Stomach (tissue), 4 donors: ENCODE results near the gene E2F7.

ENCODE experiments used
- CTCF ChIP-seq, 7 experiments: fragments of 450-650 bp in 4 of 7; fragments of 200-600 bp in 3 of 7; sonication (generic) in 3 of 7; IDR thresholded peaks; one replicate each; pipeline ENCODE4 v1.5.1; 2016 to 2019; ENCODE audit warnings: antibody characterized with exemption in 7 of 7, control low read depth in 2 of 7, mild to moderate bottlenecking in 1 of 7
- POLR2A ChIP-seq, 4 donors: fragments of 450-650 bp; IDR thresholded peaks; one replicate each; pipeline ENCODE4 v1.6.1; 2016; ENCODE audit warnings: antibody characterized with exemption in 4 of 4, control low read depth in 2 of 4, mild to moderate bottlenecking in 1 of 4, moderate library complexity in 1 of 4
- POLR2AphosphoS5 ChIP-seq, 3 donors: sonication (generic); formaldehyde crosslinking; IDR thresholded peaks; one replicate each; pipeline ENCODE4 v1.6.1; 2016; ENCODE audit warnings: antibody characterized with exemption in 3 of 3

- TF ChIP-seq CTCF (IDR thresholded peaks at IDR 0.05) (no peak), POLR2AphosphoS5 (IDR thresholded peaks at IDR 0.05) (no peak), POLR2A (IDR thresholded peaks at IDR 0.05) (no peak)
Observed at GRCh38 chr12:77079631-77080030, 14.3 kb upstream of the E2F7 start.
